Fibroblast of lung (primary cell): ENCODE results near the gene KAT5.

Experiments
- CTCF ChIP-seq, 2 donors: IDR thresholded peaks in 1 of 2; conservative IDR thresholded peaks in 1 of 2; 1 replicate in 1 of 2; 2 replicates in 1 of 2; pipeline ENCODE4 v1.5.1; 2011 to 2012; ENCODE audit warnings: low read length in 2 of 2, control low read depth in 1 of 2, inconsistent platforms in 1 of 2, low read depth in 1 of 2, mild to moderate bottlenecking in 1 of 2
- EZH2 ChIP-seq: IDR thresholded peaks from 2 replicates; pipeline ENCODE4 v1.5.1; 2012; ENCODE audit warnings: low read length, control low read depth, mild to moderate bottlenecking; ENCODE audit errors: missing control alignments

- TF ChIP-seq CTCF (conservative IDR thresholded peaks at IDR 0.05 in 1 of 2, IDR thresholded peaks at IDR 0.05 in 1 of 2; ENCODE audit: low read depth in 1 of 2, low read length in 2 of 2) = no peak
- TF ChIP-seq EZH2 = no peak
Observed at GRCh38 chr11:65764434-65764833, 52.4 kb downstream of the KAT5 start.
